HG02623 (cell line): ENCODE data around the gene GAS5.
A peak's percentile ranks its signal among the peaks of the same experiment; 100 is the strongest.

ENCODE experiments used
- ATAC-seq: cut with Tn5 transposase; IDR thresholded peaks from one replicate; pipeline ENCODE4 v1.9.1; 2021; ENCODE audit warnings: moderate library complexity; ENCODE audit not compliant: unreplicated experiment

The GAS5 gene

GRCh38 chr1:173832748-173833147 lies 35.0 kb downstream of the GAS5 start:
- no peak for ATAC-seq

GRCh38 chr1:173827611-173828010 lies 40.2 kb downstream of the GAS5 start:
- no peak for ATAC-seq

- ATAC-seq: peak; percentile 85
Measured at GRCh38 chr1:173824315-173825081, 43.3 kb downstream of the GAS5 start, which contains the start of the genes CENPL and DARS2. Gene CENPL, minus strand, starts transcription at chr1:173824883. Its CDS starts 13,584 bp downstream, at chr1:173811299. Gene DARS2, plus strand, starts transcription at chr1:173824673. Its CDS starts 557 bp downstream, at chr1:173825230.

DNA sequence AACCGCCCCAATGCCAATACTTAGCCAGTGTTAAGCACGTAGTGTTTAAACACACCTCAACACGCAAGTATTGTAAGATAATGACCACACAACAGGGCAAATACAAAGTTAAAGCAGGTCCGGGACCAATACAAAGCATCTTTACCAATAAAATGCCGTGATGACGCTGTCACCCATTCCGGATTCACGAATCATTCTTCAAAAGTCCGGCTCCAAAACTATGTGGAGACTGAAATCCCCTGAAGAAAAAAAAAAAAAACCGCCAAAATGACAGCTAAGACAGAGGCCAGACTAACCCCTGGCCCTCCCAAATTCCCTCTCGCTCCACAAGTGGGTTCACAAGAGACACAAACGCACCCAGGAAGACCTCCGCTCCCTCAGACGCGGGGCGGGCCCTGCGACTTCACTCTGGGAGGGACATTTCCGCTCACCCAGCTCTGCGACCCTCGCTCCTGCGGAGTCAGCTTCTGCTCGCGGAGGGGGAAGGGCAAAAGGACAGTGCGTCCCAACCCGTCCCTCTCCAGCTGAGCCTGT lies 43.9 kb downstream of the GAS5 start:
- no peak for ATAC-seq

DNA sequence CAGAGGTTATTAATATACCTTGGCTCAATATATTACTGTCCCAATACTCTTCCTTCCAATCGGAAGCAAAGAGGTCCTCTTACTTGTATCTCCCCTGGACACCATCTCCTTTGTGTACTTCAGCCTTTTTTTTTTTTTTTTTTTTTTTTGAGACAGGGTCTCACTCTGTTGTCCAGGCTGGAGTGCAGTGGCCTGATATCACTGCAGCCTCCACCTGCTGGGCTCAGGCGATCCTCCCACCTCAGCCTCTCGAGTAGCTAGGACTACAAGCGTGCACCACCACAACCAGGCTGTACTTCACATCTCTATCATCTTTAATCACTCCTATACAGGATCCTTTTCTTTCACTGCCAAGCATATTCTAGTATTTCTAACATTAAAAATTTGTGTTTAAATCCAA lies 46.1 kb downstream of the GAS5 start:
- no peak for ATAC-seq

DNA sequence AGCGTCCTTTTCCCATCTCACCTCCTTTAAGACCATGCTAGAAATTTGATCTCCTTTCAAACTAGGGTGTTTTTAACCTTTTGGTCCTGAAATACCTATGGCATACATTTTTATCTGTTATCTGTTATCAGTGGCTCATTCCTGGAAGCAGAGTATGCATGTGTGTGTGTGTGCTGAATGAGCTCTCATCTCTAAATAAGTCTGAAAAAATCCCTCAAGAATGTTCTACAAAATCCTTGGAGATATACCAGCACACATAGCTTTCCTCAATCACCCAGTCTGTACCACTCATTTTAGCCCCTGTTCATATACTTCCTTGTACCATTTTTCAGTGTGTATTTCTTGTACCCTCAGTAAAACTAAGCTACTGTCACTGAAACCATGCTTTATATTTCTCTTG lies 49.3 kb downstream of the GAS5 start:
- no peak for ATAC-seq
